NT2/D1 (cell line): ENCODE data around the gene CDCP1.

Experiments used
- SUZ12 ChIP-seq: IDR thresholded peaks from 2 replicates; pipeline ENCODE4 v1.6.1; 2011; ENCODE audit not compliant: insufficient read length, insufficient read depth; ENCODE audit errors: extremely low read depth
- ZNF274 ChIP-seq: IDR thresholded peaks from 2 replicates; pipeline ENCODE4 v1.6.1; 2011; ENCODE audit warnings: mild to moderate bottlenecking, low read depth, low read length

- TF ChIP-seq SUZ12: no peak
- no peak for TF ChIP-seq ZNF274
Observed at GRCh38 chr3:45124956-45125355, 21.2 kb downstream of the CDCP1 start.
